GM23338 (cell line): ENCODE data around the gene RYR3. TPM values are rescaled to one million over a fixed set of nuclear protein-coding genes. Genes with fewer than 3 reads are reported as not detected.

Experiments
- ATAC-seq: fragments of 200-7000 bp; cut with Tn5 transposase; 3 replicates; pipeline ENCODE4 v1.9.1; 2020
- DNase-seq: peaks from one replicate; pipeline ENCODE4 v3.0.0-alpha.2; 2015; ENCODE audit warnings: low spot score
- H2AFZ ChIP-seq: fragments of 200-600 bp; sonication (generic); 2 replicates; pipeline ENCODE4 v1.8.0; 2016; ENCODE audit warnings: antibody characterized with exemption, mild to moderate bottlenecking, moderate library complexity
- H3F3A ChIP-seq: fragments of 200-600 bp; sonication (generic); replicated peaks from 2 replicates; pipeline ENCODE4 v1.8.0; 2017; ENCODE audit warnings: antibody characterized with exemption, mixed run types, low read depth
- H3K27ac ChIP-seq: fragments of 200-600 bp; sonication (generic); 2 replicates; pipeline ENCODE4 v1.6.1; 2016; ENCODE audit warnings: low read depth
- H3K27me3 ChIP-seq: fragments of 200-600 bp; sonication (generic); 2 replicates; pipeline ENCODE4 v1.8.0; 2016; ENCODE audit warnings: mild to moderate bottlenecking, mixed run types, moderate library complexity; ENCODE audit not compliant: insufficient read depth
- H3K36me3 ChIP-seq: fragments of 200-600 bp; sonication (generic); 2 replicates; pipeline ENCODE4 v1.8.0; 2016; ENCODE audit warnings: mild to moderate bottlenecking; ENCODE audit not compliant: insufficient read depth
- H3K4me1 ChIP-seq: fragments of 200-600 bp; sonication (generic); 2 replicates; pipeline ENCODE4 v1.8.0; 2016; ENCODE audit warnings: mild to moderate bottlenecking, moderate library complexity; ENCODE audit not compliant: insufficient read depth
- H3K4me2 ChIP-seq: fragments of 200-600 bp; sonication (generic); 2 replicates; pipeline ENCODE4 v1.7.1; 2017; ENCODE audit warnings: mixed run types
- H3K4me3 ChIP-seq: fragments of 200-600 bp; sonication (generic); 2 replicates; pipeline ENCODE4 v1.6.1; 2016; ENCODE audit warnings: mixed run types
- H3K79me2 ChIP-seq: fragments of 200-600 bp; sonication (generic); replicated peaks from 2 replicates; pipeline ENCODE4 v1.8.0; 2017; ENCODE audit warnings: mild to moderate bottlenecking; ENCODE audit not compliant: insufficient read depth
- H3K9me2 ChIP-seq: fragments of 200-600 bp; sonication (generic); 2 replicates; pipeline ENCODE4 v1.8.0; 2017; ENCODE audit not compliant: insufficient read depth
- H4K20me1 ChIP-seq: fragments of 200-600 bp; sonication (generic); replicated peaks from 2 replicates; pipeline ENCODE4 v1.8.0; 2017; ENCODE audit warnings: mild to moderate bottlenecking; ENCODE audit not compliant: insufficient read depth
- H3K27ac Mint-ChIP-seq: 2 replicates; pipeline ENCODE4 v1.8.0; 2020; ENCODE audit warnings: inconsistent platforms, mild to moderate bottlenecking, moderate library complexity, mixed read lengths
- H3K27me3 Mint-ChIP-seq: 3 replicates; pipeline ENCODE4 v1.8.0; 2022; ENCODE audit warnings: low read depth, mild to moderate bottlenecking, moderate library complexity, mixed read lengths, inconsistent platforms; ENCODE audit not compliant: insufficient read depth, poor library complexity
- H3K36me3 Mint-ChIP-seq: 3 replicates; pipeline ENCODE4 v1.8.0; 2021; ENCODE audit warnings: low read depth, mild to moderate bottlenecking, inconsistent platforms, moderate library complexity, mixed read lengths
- H3K4me1 Mint-ChIP-seq: 3 replicates; pipeline ENCODE4 v1.8.0; 2020; ENCODE audit warnings: mild to moderate bottlenecking, inconsistent platforms, mixed read lengths
- H3K4me3 Mint-ChIP-seq: 3 replicates; pipeline ENCODE4 v1.8.0; 2021; ENCODE audit warnings: moderate library complexity, mild to moderate bottlenecking, inconsistent platforms, mixed read lengths
- H3K9me3 Mint-ChIP-seq: 3 replicates; pipeline ENCODE4 v1.8.0; 2020; ENCODE audit warnings: moderate library complexity, mild to moderate bottlenecking, inconsistent platforms, mixed read lengths
- CTCF ChIP-seq, 2 experiments: fragments of 200-600 bp in 1 of 2; sonication (generic) in 1 of 2; conservative IDR thresholded peaks; 2 replicates each; pipeline versions ENCODE4 v1.5.1 to v1.6.1; 2016 to 2017; ENCODE audit warnings: antibody characterized with exemption in 2 of 2, low read depth in 2 of 2, mild to moderate bottlenecking in 2 of 2, moderate library complexity in 1 of 2
- EZH2 ChIP-seq: fragments of 200-600 bp; sonication (generic); IDR thresholded peaks from one replicate; pipeline ENCODE4 v1.8.0; 2017; ENCODE audit warnings: antibody characterized with exemption, mild to moderate bottlenecking, low read depth; ENCODE audit not compliant: unreplicated experiment
- EZH2phosphoT487 ChIP-seq: fragments of 200-600 bp; sonication (generic); IDR thresholded peaks from one replicate; pipeline ENCODE4 v1.8.1; 2018; ENCODE audit warnings: antibody characterized with exemption; ENCODE audit not compliant: unreplicated experiment
- NANOG ChIP-seq: IDR thresholded peaks from 2 replicates; pipeline ENCODE4 v1.6.1; 2016; ENCODE audit warnings: antibody characterized with exemption, borderline replicate concordance
- POLR2AphosphoS5 ChIP-seq: IDR thresholded peaks from 2 replicates; pipeline ENCODE4 v1.6.1; 2016; ENCODE audit warnings: antibody characterized with exemption, low read depth
- REST ChIP-seq: IDR thresholded peaks from one replicate; pipeline ENCODE4 v1.6.1; 2018; ENCODE audit warnings: antibody characterized with exemption; ENCODE audit not compliant: unreplicated experiment
- polyA plus RNA-seq: library from polyadenylated mRNA; unstranded; fragments of >200 nt; fragmentation: Nextera tagmentation; extraction: Ambion mirVana; gene quantifications from 2 replicates; pipeline ENCODE4 v1.2.1, GENCODE V29; 2016
- total RNA-seq: library from RNA; depleted of rRNA; stranded (reverse); fragments of >200 nt; shearing (Covaris generic); gene quantifications from 2 replicates; pipeline ENCODE4 v1.2.3, GENCODE V29; 2014
- TF ChIP-seq, protein P1 (sequence below): IDR thresholded peaks from 2 replicates; pipeline ENCODE4 v1.6.1; 2016; ENCODE audit warnings: antibody characterized with exemption

The RYR3 gene
- total and polyA plus RNA-seq, 2 experiments from 2014 or later: 1.1 to 1.2 TPM

GRCh38 chr15:33438396-33438795 is 127.6 kb downstream of the RYR3 start:
- H3K4me2 ChIP-seq: no peak overlapping the region
- no peaks in the 10 kb centered on the region for H3K27me3 ChIP-seq
- H3K27ac ChIP-seq: no peak overlapping the region
- Mint-ChIP-seq H3K4me3 (no peak overlapping the region), H3K27me3 (peaks cover 2% of the 10 kb centered on the region), H3K36me3 (no peaks in the 10 kb centered on the region), H3K9me3 (no peaks in the 10 kb centered on the region), H3K4me1 (no peaks in the 10 kb centered on the region), H3K27ac (no peak overlapping the region)
- no peaks in the 10 kb centered on the region for H4K20me1 ChIP-seq
- no peak overlapping the region for H2AFZ ChIP-seq
- no peaks in the 10 kb centered on the region for H3K4me1 ChIP-seq
- no peaks in the 10 kb centered on the region for H3K79me2 ChIP-seq
- no peak for DNase-seq
- H3F3A ChIP-seq: no peaks in the 10 kb centered on the region
- TF ChIP-seq REST: no peak
- TF ChIP-seq, protein P1, sequence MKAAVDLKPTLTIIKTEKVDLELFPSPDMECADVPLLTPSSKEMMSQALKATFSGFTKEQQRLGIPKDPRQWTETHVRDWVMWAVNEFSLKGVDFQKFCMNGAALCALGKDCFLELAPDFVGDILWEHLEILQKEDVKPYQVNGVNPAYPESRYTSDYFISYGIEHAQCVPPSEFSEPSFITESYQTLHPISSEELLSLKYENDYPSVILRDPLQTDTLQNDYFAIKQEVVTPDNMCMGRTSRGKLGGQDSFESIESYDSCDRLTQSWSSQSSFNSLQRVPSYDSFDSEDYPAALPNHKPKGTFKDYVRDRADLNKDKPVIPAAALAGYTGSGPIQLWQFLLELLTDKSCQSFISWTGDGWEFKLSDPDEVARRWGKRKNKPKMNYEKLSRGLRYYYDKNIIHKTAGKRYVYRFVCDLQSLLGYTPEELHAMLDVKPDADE: no peak
- no peak for TF ChIP-seq EZH2
- TF ChIP-seq CTCF (conservative IDR thresholded peaks at IDR 0.05; ENCODE audit: low read depth in 2 of 2): no peak
- no peaks in the 10 kb centered on the region for H3K36me3 ChIP-seq
- no peak overlapping the region for H3K4me3 ChIP-seq
- no peaks in the 10 kb centered on the region; the same call in 1 of the 2 replicates for H3K9me2 ChIP-seq
- ATAC-seq: no peak

DNA sequence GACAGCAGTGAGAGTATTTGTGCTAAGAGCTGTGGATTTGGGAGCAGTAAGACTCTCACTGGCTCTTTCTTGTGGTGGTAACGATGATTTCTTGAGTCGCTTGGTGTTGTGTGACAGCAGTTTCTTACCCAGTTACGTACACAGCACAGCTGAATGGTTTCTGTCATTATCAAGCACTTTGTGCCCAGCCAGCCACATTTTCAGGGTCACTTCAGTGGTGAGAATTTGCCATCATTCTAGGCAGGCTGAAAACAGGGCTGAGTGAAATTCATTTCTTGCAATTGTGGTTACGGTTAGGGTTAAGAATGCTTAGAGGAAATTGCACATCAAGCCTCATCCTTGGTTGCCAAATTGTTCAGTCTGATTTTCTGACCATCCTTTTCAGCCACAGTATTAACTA is 130.1 kb downstream of the RYR3 start:
- H3K4me1 ChIP-seq: no peaks in the 10 kb centered on the region
- H3K4me1 Mint-ChIP-seq: no peaks in the 10 kb centered on the region
- TF ChIP-seq EZH2phosphoT487: no peak
- TF ChIP-seq POLR2AphosphoS5: no peak
- TF ChIP-seq NANOG: no peak
- no peak for TF ChIP-seq EZH2
- H3K9me2 ChIP-seq: no peaks in the 10 kb centered on the region
- H3K79me2 ChIP-seq: no peaks in the 10 kb centered on the region
- no peak overlapping the region for H3K4me3 Mint-ChIP-seq
- no peaks in the 10 kb centered on the region for H3K27me3 Mint-ChIP-seq
- no peaks in the 10 kb centered on the region for H3K27me3 ChIP-seq
- H3F3A ChIP-seq: no peaks in the 10 kb centered on the region
- no peaks in the 10 kb centered on the region for H3K36me3 Mint-ChIP-seq
- no peaks in the 10 kb centered on the region for H4K20me1 ChIP-seq
- H3K9me3 Mint-ChIP-seq: no peaks in the 10 kb centered on the region
- H3K27ac Mint-ChIP-seq: no peak overlapping the region
- no peak overlapping the region for H2AFZ ChIP-seq
- no peak overlapping the region; the same call in 1 of the 2 replicates for H3K27ac ChIP-seq
- DNase-seq (no peak), ATAC-seq (no peak)
- H3K4me3 ChIP-seq: no peak overlapping the region
- H3K4me2 ChIP-seq: no peak overlapping the region
- no peaks in the 10 kb centered on the region for H3K36me3 ChIP-seq
